HepG2 (cell line): ENCODE results near the gene HCRTR1. TPM values are rescaled to one million over a fixed set of nuclear protein-coding genes. Genes with fewer than 3 reads are reported as not detected.

Experiments
- ATAC-seq: fragments of 200-7000 bp; cut with Tn5 transposase; 3 replicates; pipeline ENCODE4 v1.9.1; 2020; ENCODE audit warnings: mild to moderate bottlenecking, moderate library complexity
- BruUV-seq: library from RNA; stranded (reverse); fragments of 400-500 nt; replicated peaks from 2 replicates; lab custom pipeline; 2021; lab: Mats Ljungman, UMichigan
- CTCF ChIA-PET: fragments of 300-600 bp; formaldehyde crosslinking; extraction: SDS; loops from one replicate; lab custom pipeline; 2021; ENCODE audit warnings: low total read pairs, inconsistent platforms, low intra/inter-chr PET ratio; lab: Yijun Ruan, JAX
- POLR2A ChIA-PET: fragments of 350-600 bp; sonication (Branson Sonifier 250); formaldehyde crosslinking; loops from one replicate; lab custom pipeline; 2020; ENCODE audit warnings: antibody characterized with exemption, inconsistent platforms; lab: Yijun Ruan, JAX
- DNase-seq: peaks from one replicate; pipeline ENCODE4 v3.0.0-alpha.2; 2015; ENCODE audit warnings: low spot score
- FAIRE-seq: peaks from 3 replicates; lab custom pipeline; 2011; peaks lifted over from hg19 to GRCh38; lab: Jason Lieb, UNC
- H2AFZ ChIP-seq: one replicate; pipeline ENCODE4 v1.6.1; 2011; ENCODE audit warnings: low read length, inconsistent platforms
- H3K27ac ChIP-seq: fragments of 300-600 bp; 3 replicates; pipeline ENCODE4 v1.8.0; 2011; ENCODE audit warnings: mixed run types, mild to moderate bottlenecking, mixed read lengths, low read length, inconsistent platforms; ENCODE audit not compliant: insufficient read depth; ENCODE audit errors: extremely low read length
- H3K27me3 ChIP-seq, 2 experiments: fragments of 200-600 bp in 1 of 2; 2 replicates in 1 of 2; 3 replicates in 1 of 2; pipeline versions ENCODE4 v1.6.0 to v1.8.0; 2011; ENCODE audit warnings: low read length in 2 of 2, mild to moderate bottlenecking in 2 of 2, moderate library complexity in 2 of 2, inconsistent platforms in 1 of 2; ENCODE audit not compliant: insufficient read depth in 2 of 2, control insufficient read depth in 1 of 2
- H3K36me3 ChIP-seq, 2 experiments: fragments of 200-600 bp in 1 of 2; replicated peaks in 1 of 2; 2 replicates in 1 of 2; 3 replicates in 1 of 2; pipeline versions ENCODE4 v1.5.1 to v1.8.0; 2011; ENCODE audit warnings: low read length in 2 of 2, inconsistent platforms in 1 of 2; ENCODE audit not compliant: insufficient read depth in 2 of 2, control insufficient read depth in 1 of 2
- H3K4me1 ChIP-seq: 2 replicates; pipeline ENCODE4 v1.5.1; 2012; ENCODE audit warnings: low read length, inconsistent platforms; ENCODE audit not compliant: insufficient read depth
- H3K4me2 ChIP-seq: 2 replicates; pipeline ENCODE4 v1.6.0; 2011; ENCODE audit warnings: low read depth, low read length, inconsistent platforms
- H3K4me3 ChIP-seq, 3 experiments: fragments of 200-600 bp in 1 of 3; sonication (generic), shearing (Covaris generic) in 1 of 3; replicated peaks in 1 of 3; 2 replicates each; pipeline ENCODE4 v1.5.1; 2011 to 2016; ENCODE audit warnings: low read length in 3 of 3, inconsistent platforms in 2 of 3, low read depth in 2 of 3, mild to moderate bottlenecking in 2 of 3, control low read depth in 1 of 3, mixed read lengths in 1 of 3; ENCODE audit not compliant: insufficient read depth in 1 of 3
- H3K79me2 ChIP-seq: one replicate; pipeline ENCODE4 v1.6.1; 2011; ENCODE audit warnings: low read length, inconsistent platforms; ENCODE audit not compliant: insufficient read depth
- H3K9ac ChIP-seq: 2 replicates; pipeline ENCODE4 v1.6.0; 2011; ENCODE audit warnings: mild to moderate bottlenecking, low read depth, low read length, inconsistent platforms; ENCODE audit not compliant: insufficient read depth
- H3K9me3 ChIP-seq: 2 replicates; pipeline ENCODE4 v1.5.1; 2012; ENCODE audit warnings: mild to moderate bottlenecking, low read length
- H4K20me1 ChIP-seq: 2 replicates; pipeline ENCODE4 v1.6.0; 2011; ENCODE audit warnings: inconsistent platforms, mild to moderate bottlenecking, low read length, moderate library complexity; ENCODE audit not compliant: insufficient read depth
- HNRNPL ChIP-seq: fragments of 200-400 bp; formaldehyde crosslinking; IDR thresholded peaks from 2 replicates; pipeline ENCODE4 v1.6.1; 2017; ENCODE audit warnings: mild to moderate bottlenecking, low read depth, low read length
- HOXA7 ChIP-seq: sonication (generic); formaldehyde crosslinking; IDR thresholded peaks from 2 replicates; pipeline ENCODE4 v1.8.1; 2022; ENCODE audit warnings: mild to moderate bottlenecking, missing genetic modification reagents, moderate library complexity
- NONO ChIP-seq, 2 experiments: fragments of 450-650 bp in 1 of 2; sonication (generic) in 1 of 2; formaldehyde crosslinking in 1 of 2; IDR thresholded peaks in 1 of 2; conservative IDR thresholded peaks in 1 of 2; 2 replicates each; pipeline versions ENCODE4 v1.6.1 to v1.8.0; 2017 to 2022; ENCODE audit warnings: mild to moderate bottlenecking in 1 of 2, missing genetic modification reagents in 1 of 2, moderate library complexity in 1 of 2
- ZBTB10 ChIP-seq: sonication (generic); formaldehyde crosslinking; IDR thresholded peaks from 2 replicates; pipeline ENCODE4 v1.4.0; 2020; ENCODE audit warnings: missing genetic modification reagents, borderline replicate concordance
- ZFP36L2 ChIP-seq: sonication (generic); formaldehyde crosslinking; IDR thresholded peaks from 2 replicates; pipeline ENCODE4 v1.4.0; 2020; ENCODE audit warnings: missing genetic modification reagents
- ZNF543 ChIP-seq: sonication (generic); formaldehyde crosslinking; IDR thresholded peaks from 2 replicates; pipeline ENCODE4 v1.4.0; 2020; ENCODE audit warnings: mild to moderate bottlenecking, missing genetic modification reagents
- ZSCAN9 ChIP-seq: IDR thresholded peaks from 2 replicates; pipeline ENCODE4 v1.6.1; 2016; ENCODE audit warnings: borderline replicate concordance
- ZUFSP ChIP-seq: sonication (generic); formaldehyde crosslinking; IDR thresholded peaks from 2 replicates; pipeline ENCODE4 v1.9.0; 2021; ENCODE audit warnings: missing genetic modification reagents, mild to moderate bottlenecking, borderline replicate concordance
- WGBS: methylation state at CpG from one replicate; pipeline ENCODE4 v1.1.6; 2017; ENCODE audit warnings: low lambda C conversion rate; 5-methylcytosine and 5-hydroxymethylcytosine counted together
- in situ Hi-C: cut with HindIII; loops from 2 replicates; pipeline ENCODE4 v1.10.0; 2017; ENCODE audit warnings: low pct_unique_long_range_greater_than_20kb; ENCODE audit not compliant: extremely low pct_ligation_motif_present
- intact Hi-C: fragments of 100-400 bp; cut with micrococcal nuclease; formaldehyde crosslinking; loops from one replicate; pipeline ENCODE4 v1.10.0; 2022; ENCODE audit not compliant: unreplicated experiment
- polyA plus RNA-seq, 8 experiments: library from polyadenylated mRNA; depleted of rRNA in 3 of 8; stranded (reverse) in 7 of 8; unstranded in 1 of 8; fragments of >200 nt; fragmentation: Illumina TruSeq in 4 of 8; extraction: Trizol in 4 of 8; gene quantifications; 2 replicates each; pipeline versions ENCODE4 v1.2.1 to v1.2.3, GENCODE V29; 2011 to 2016; ENCODE audit warnings: low read depth in 4 of 8, missing spikeins in 1 of 8, mixed read lengths in 1 of 8; ENCODE audit not compliant: insufficient read depth in 1 of 8
- total RNA-seq, 5 experiments: library from RNA; depleted of rRNA; stranded (reverse); fragments of >200 nt; fragmentation: Illumina TruSeq; extraction: Trizol; gene quantifications; 2 replicates each; pipeline ENCODE4 v1.2.3, GENCODE V29; 2016; ENCODE audit warnings: low read depth in 1 of 5
- TF ChIP-seq, protein P1 (sequence below): sonication (generic); formaldehyde crosslinking; IDR thresholded peaks from 2 replicates; pipeline ENCODE4 v1.8.1; 2023; ENCODE audit warnings: missing genetic modification reagents, inconsistent platforms, borderline replicate concordance
- TF ChIP-seq, protein P2 (sequence below): sonication (generic); formaldehyde crosslinking; IDR thresholded peaks from 2 replicates; pipeline ENCODE4 v1.5.0; 2020; ENCODE audit warnings: mild to moderate bottlenecking, missing genetic modification reagents

Gene HCRTR1
- total and polyA plus RNA-seq, 2 of the 13 experiments (the other 11 are each of a cell fraction or from before 2014, with no cell fraction given): not detected

DNA sequence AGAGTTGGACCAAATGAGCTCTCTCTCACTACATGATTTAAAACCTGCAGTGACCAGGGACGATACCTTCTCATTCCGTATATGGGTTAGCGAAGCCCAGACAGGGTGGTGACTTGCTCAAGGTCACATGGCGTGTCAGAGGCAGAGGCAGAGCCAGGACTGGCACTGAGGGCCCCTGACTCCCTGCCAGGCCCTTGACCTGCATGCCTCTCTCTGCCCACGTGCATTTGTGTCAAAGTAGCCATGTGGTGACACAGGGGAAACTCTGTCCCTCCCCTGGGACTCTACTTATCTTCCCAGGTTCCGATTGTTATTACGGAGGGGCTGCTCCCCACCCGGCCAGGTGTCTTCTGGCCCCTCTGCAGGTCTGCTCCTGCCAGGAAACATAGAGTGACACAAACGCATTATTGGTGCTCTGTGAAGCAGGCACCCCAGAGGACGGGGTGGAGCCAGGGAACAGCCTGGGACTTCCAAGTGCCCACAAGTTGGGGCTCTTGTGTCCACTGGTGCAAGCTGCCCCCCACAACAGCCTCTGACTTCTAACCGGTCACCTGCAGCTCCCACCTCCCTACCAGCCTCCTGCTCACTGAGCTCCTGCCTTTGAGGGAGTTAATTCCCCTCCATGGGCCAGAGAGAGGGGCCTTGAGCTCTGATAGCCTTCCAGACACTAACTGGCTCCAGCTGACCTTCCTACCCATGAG is 48.4 kb upstream of the HCRTR1 start (continued):
- TF ChIP-seq HNRNPL: 0 out of 2 replicates have a peak, but pooled peaks have one; percentile 21
- TF ChIP-seq, all 625 proteins: peak for 3

GRCh38 chr1:31569596-31570173 is 47.8 kb upstream of the HCRTR1 start:
- H2AFZ ChIP-seq: no peak overlapping the region
- H3K9me3 ChIP-seq: no peaks in the 10 kb centered on the region
- no peaks in the 10 kb centered on the region for H4K20me1 ChIP-seq
- CTCF ChIA-PET: no interaction called here
- BruUV-seq: no TSS peak
- no peak overlapping the region for H3K4me2 ChIP-seq
- H3K27ac ChIP-seq: no peak overlapping the region
- H3K79me2 ChIP-seq: no peaks in the 10 kb centered on the region
- H3K27me3 ChIP-seq: no peaks in the 10 kb centered on the region
- intact Hi-C loops (no loop called here), in situ Hi-C loops (no loop called here)
- no peak overlapping the region for H3K9ac ChIP-seq
- peaks cover 47% of the 10 kb centered on the region for H3K4me1 ChIP-seq
- POLR2A ChIA-PET: no interaction called here
- WGBS: 93% methylated on average over 13 of the region's 13 CpGs
- no peak for DNase-seq
- H3K4me3 ChIP-seq: no peak overlapping the region
- FAIRE-seq: no peak
- H3K36me3 ChIP-seq: no peaks in the 10 kb centered on the region
- no peak for ATAC-seq
- TF ChIP-seq ZFP36L2 (CRISPR knock-in tag) (no peak), HOXA7 (CRISPR knock-in tag) (no peak), ZNF543 (CRISPR knock-in tag) (no peak), ZBTB10 (CRISPR knock-in tag) (no peak), ZUFSP (no peak), ZSCAN9 (no peak), NONO (IDR thresholded peaks at IDR 0.05) (no peak), NONO (CRISPR knock-in tag; conservative IDR thresholded peaks at IDR 0.05) (no peak)
- TF ChIP-seq, protein P1, sequence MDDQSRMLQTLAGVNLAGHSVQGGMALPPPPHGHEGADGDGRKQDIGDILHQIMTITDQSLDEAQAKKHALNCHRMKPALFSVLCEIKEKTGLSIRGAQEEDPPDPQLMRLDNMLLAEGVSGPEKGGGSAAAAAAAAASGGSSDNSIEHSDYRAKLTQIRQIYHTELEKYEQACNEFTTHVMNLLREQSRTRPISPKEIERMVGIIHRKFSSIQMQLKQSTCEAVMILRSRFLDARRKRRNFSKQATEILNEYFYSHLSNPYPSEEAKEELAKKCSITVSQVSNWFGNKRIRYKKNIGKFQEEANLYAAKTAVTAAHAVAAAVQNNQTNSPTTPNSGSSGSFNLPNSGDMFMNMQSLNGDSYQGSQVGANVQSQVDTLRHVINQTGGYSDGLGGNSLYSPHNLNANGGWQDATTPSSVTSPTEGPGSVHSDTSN (CRISPR knock-in tag): no peak
- TF ChIP-seq, protein P2, sequence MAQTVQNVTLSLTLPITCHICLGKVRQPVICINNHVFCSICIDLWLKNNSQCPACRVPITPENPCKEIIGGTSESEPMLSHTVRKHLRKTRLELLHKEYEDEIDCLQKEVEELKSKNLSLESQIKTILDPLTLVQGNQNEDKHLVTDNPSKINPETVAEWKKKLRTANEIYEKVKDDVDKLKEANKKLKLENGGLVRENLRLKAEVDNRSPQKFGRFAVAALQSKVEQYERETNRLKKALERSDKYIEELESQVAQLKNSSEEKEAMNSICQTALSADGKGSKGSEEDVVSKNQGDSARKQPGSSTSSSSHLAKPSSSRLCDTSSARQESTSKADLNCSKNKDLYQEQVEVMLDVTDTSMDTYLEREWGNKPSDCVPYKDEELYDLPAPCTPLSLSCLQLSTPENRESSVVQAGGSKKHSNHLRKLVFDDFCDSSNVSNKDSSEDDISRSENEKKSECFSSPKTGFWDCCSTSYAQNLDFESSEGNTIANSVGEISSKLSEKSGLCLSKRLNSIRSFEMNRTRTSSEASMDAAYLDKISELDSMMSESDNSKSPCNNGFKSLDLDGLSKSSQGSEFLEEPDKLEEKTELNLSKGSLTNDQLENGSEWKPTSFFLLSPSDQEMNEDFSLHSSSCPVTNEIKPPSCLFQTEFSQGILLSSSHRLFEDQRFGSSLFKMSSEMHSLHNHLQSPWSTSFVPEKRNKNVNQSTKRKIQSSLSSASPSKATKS (CRISPR knock-in tag): no peak
